Natural killer cell treated with Interleukin-12 subunit alpha and Interleukin-12 subunit beta and Interleukin-15 and Interleukin-18, amount 100 ng/mL, for 72 hours (primary cell): ENCODE measurements around the gene TMEM170A. TPM values are rescaled to one million over a fixed set of nuclear protein-coding genes. Genes with fewer than 3 reads are reported as not detected.
A peak's percentile ranks its signal among the peaks of the same experiment; 100 is the strongest.
"Not testable (repeated sequence)": the region's sequence is repeated elsewhere in the genome, so short reads cannot be mapped to it uniquely, and the experiment has no call there.

Experiments used
- ATAC-seq, 2 donors: fragments of 150-1000 bp; cut with Tn5 transposase in 1 of 2; sonication (Bioruptor Pico), chemical (Tn5 transposase) in 1 of 2; 2 replicates each; pipeline ENCODE4 v1.10.0; 2021
- DNase-seq: peaks from one replicate; pipeline ENCODE4 v3.0.0; 2022; ENCODE audit warnings: low spot score
- H3K27ac Mint-ChIP-seq, 2 donors: 1 replicate in 1 of 2; 2 replicates in 1 of 2; pipeline ENCODE4 v1.8.0; 2022; ENCODE audit warnings: mixed read lengths in 2 of 2, mild to moderate bottlenecking in 1 of 2, moderate library complexity in 1 of 2
- H3K27me3 Mint-ChIP-seq, 2 donors: 1 replicate in 1 of 2; 2 replicates in 1 of 2; pipeline ENCODE4 v1.8.0; 2022; ENCODE audit warnings: mixed read lengths in 2 of 2
- H3K36me3 Mint-ChIP-seq: one replicate; pipeline ENCODE4 v1.8.0; 2022; ENCODE audit warnings: mixed read lengths
- H3K4me1 Mint-ChIP-seq, 2 donors: 1 replicate in 1 of 2; 2 replicates in 1 of 2; pipeline ENCODE4 v1.8.0; 2022; ENCODE audit warnings: low read depth in 2 of 2, mixed read lengths in 2 of 2, mild to moderate bottlenecking in 1 of 2
- H3K4me3 Mint-ChIP-seq: one replicate; pipeline ENCODE4 v1.8.0; 2022; ENCODE audit warnings: mixed read lengths
- H3K9me3 Mint-ChIP-seq: 2 replicates; pipeline ENCODE4 v1.8.0; 2022; ENCODE audit warnings: mixed read lengths
- total RNA-seq, 2 donors: library from RNA; stranded (reverse); gene quantifications; one replicate each; pipeline ENCODE4 v1.2.3, GENCODE V29; 2022

Gene TMEM170A, protein sequence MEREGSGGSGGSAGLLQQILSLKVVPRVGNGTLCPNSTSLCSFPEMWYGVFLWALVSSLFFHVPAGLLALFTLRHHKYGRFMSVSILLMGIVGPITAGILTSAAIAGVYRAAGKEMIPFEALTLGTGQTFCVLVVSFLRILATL
- 10 to 100 TPM; 38.3 to 48.4 TPM for total RNA-seq

DNA sequence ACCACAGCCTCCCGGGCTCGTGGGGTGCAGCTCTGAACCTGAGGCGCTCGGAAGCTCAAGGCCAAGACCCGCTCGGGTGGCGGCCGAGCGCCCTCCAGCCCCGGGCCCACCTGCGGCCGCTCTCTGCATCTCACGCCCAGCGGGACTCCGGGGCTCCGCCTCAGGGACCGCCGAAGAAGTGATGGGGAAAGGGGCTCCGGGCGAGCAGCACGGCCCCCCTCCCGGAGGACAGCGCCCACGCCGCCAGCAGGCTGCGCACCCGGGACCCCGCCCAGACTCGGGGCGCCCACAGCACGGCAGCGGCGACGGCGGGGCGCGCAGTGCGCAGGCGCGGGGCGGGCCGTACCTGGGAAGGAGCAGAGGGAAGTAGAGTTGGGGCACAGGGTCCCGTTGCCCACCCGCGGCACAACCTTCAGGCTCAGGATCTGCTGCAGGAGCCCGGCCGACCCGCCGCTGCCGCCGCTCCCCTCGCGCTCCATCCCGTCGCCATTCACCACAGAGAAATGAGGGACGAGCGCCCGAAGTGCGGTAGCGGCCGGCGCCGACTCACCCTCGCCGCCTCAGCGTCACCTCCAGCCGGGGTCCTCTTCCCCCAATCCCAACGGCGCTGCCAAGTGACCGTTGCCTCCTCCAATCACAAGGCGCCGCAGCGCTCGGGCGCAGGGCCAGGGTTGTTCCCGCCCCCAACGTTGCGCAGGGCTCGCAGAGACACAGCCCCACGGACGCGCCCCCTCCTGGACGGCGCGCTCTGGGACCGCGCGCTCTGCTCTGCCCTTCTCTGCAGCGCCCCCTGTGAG, at the start of gene TMEM170A:
Gene TMEM170A (minus strand): TSS at position 568 of the 797 bp plus-strand sequence. CDS start 89 bp downstream, at position 479.
- peak; percentile 97 to 98 for ATAC-seq
- peak within 1 kb of the TSS; percentile 84 for H3K4me3 Mint-ChIP-seq
- H3K9me3 Mint-ChIP-seq, result no peaks in the 10 kb centered on the region
- peaks cover 33 to 43% of the 10 kb centered on the region in 2 donors for H3K4me1 Mint-ChIP-seq
- H3K36me3 Mint-ChIP-seq, result no peaks in the 10 kb centered on the region
- no peaks in the 10 kb centered on the region for H3K27me3 Mint-ChIP-seq
- H3K27ac Mint-ChIP-seq, result peak within 1 kb of the TSS; percentile 74 to 94
- DNase-seq, result peak; percentile 100

DNA sequence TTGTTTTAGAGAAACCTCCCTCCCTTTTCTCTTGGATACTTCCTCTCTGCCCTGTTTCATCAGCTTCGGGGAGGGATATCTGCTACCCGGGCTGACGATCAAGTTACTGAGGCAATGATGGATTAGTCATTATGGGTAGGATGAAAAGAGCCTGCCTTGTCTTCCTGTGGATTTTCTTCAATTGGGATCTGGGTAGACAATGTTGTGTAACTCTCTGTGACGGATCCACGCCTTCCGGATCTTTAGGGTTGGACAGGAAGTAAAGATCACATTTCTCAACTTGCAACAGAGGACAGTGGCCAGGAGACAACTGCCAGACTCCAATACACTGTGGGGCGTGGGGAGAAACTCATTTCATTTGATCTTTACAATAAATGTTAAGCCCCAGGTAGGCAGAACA, 42.1 kb upstream of the TMEM170A start:
- no peaks in the 10 kb centered on the region for H3K4me1 Mint-ChIP-seq
- no peak overlapping the region for H3K27ac Mint-ChIP-seq
- DNase-seq, result no peak
- no peaks in the 10 kb centered on the region for H3K9me3 Mint-ChIP-seq
- peaks cover 7 to 20% of the 10 kb centered on the region in 2 donors for H3K27me3 Mint-ChIP-seq
- no peak for ATAC-seq
- H3K36me3 Mint-ChIP-seq, result no peaks in the 10 kb centered on the region
- H3K4me3 Mint-ChIP-seq, result no peak overlapping the region

DNA sequence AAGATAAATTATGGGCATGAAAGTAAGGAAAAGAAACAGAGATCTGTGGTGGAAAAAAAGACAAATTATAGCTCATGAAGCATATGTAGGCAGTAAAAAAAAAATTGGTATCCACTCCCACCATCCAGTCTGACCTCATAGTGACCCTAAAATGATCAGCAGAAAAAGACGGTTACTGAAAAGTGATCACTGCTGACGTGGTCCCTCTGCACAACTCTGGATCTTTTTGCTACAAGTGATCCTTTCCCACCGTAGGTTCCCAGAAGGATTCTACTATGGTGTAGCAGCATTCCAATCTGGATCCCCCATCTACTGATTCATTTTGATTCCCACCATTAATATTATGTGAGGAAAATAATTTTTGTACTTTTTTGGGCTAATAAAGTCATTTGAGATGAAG, 41.6 kb upstream of the TMEM170A start:
- H3K4me1 Mint-ChIP-seq, result no peaks in the 10 kb centered on the region
- DNase-seq (no peak), ATAC-seq (no peak)
- H3K27me3 Mint-ChIP-seq, result peaks cover 7 to 20% of the 10 kb centered on the region in 2 donors
- H3K27ac Mint-ChIP-seq, result no peak overlapping the region
- no peaks in the 10 kb centered on the region for H3K9me3 Mint-ChIP-seq
- no peaks in the 10 kb centered on the region for H3K36me3 Mint-ChIP-seq
- H3K4me3 Mint-ChIP-seq, result no peak overlapping the region

DNA sequence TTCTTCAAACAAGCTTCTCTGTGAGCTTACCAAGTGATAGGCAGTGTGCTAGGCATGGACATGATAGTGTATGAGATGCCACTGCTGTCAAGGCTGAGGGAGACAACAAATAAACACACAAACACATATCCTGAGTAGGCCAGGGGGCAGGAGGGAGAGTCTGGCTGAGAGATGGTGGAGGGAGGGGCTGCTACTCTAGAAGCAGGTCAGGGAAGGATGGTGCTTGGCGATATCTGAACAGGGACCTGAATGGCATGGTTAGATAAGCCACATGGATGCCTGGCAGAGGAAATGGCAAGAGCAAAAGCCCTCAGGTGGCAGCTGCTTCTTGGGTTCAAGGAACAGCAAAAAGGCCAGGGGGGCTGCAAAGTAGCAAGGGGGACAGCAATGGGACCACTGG, 39.3 kb upstream of the TMEM170A start:
- Mint-ChIP-seq H3K4me3 (no peak overlapping the region), H3K9me3 (no peaks in the 10 kb centered on the region), H3K27me3 (peaks cover 6 to 20% of the 10 kb centered on the region in 2 donors), H3K36me3 (no peaks in the 10 kb centered on the region), H3K27ac (no peak overlapping the region), H3K4me1 (no peaks in the 10 kb centered on the region)
- peak; percentile 15 for DNase-seq
- no peak for ATAC-seq

- Mint-ChIP-seq H3K4me3 (no peak overlapping the region), H3K27ac (no peak overlapping the region), H3K27me3 (peaks cover 3 to 20% of the 10 kb centered on the region in 2 donors), H3K4me1 (no peaks in the 10 kb centered on the region), H3K9me3 (no peaks in the 10 kb centered on the region), H3K36me3 (no peaks in the 10 kb centered on the region)
- no peak for ATAC-seq
- DNase-seq, result peak; percentile 3
Observed at GRCh38 chr16:75502916-75503605, 38.6 kb upstream of the TMEM170A start.

GRCh38 chr16:75501820-75502219, 37.3 kb upstream of the TMEM170A start:
- DNase-seq, H3K9me3 Mint-ChIP-seq, ATAC-seq, H3K27ac Mint-ChIP-seq, H3K36me3 Mint-ChIP-seq, H3K4me3 Mint-ChIP-seq, H3K4me1 Mint-ChIP-seq: not testable (repeated sequence)
- H3K27me3 Mint-ChIP-seq, result peaks cover 3 to 19% of the 10 kb centered on the region in 2 donors

DNA sequence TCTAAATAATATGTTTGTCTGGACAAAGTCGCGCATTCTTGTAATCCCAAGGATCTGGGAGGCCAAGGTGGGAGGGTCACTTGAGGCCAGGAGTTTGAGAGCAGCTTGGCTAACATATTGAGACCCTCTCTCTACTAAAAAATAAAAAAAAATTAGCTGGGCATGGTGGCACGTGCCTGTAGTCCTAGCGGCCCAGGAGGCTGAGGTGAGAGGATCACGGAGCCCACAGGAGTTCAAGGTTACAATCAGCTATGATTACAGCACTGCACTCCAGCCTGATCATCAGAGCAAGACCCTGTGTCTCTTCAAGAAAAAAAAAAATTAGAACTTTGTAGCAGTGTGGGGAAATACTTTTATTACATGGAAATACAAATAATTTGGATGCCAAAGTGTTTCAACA, 36.9 kb upstream of the TMEM170A start:
- H3K4me3 Mint-ChIP-seq, result no peak overlapping the region
- H3K27ac Mint-ChIP-seq, result no peak overlapping the region
- no peak for ATAC-seq
- no peaks in the 10 kb centered on the region for H3K4me1 Mint-ChIP-seq
- DNase-seq, result no peak
- no peaks in the 10 kb centered on the region for H3K36me3 Mint-ChIP-seq
- peaks cover 0 to 15% of the 10 kb centered on the region in 2 donors for H3K27me3 Mint-ChIP-seq
- H3K9me3 Mint-ChIP-seq, result no peaks in the 10 kb centered on the region

DNA sequence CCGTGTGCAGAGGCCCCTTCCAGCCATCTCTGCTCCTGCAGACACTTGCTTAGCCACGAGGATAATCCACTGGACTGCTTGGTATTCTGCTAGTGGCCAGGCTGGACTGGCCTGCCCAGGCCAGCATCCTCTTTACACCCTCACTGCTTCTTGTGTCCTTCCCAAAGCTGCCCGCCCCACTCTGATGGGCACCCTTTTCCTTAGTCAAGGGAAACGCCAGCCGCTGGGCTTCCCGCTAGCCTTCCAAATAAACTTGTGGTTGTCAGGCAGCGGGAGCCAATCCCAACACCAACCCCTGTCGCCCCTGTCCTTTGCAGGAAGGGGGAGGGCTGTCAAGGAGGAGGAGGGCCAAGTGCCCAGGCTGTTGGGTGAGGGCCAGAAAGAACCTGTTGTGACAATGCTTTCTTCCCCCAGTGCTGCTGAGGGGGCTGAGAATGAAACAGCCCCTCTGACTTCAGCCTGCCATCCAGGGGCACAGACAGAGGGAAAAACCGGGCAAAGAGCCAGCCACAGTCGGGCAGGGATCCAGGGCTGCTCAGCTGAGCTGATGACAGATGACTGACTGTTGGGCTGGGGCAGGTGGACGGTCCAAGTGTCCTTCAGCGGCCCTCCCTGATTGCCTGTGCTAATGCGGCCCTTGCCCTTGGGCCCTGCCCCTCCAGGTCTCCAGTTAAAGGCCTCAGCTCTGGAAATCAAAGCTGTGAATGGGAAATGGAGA, 34.3 kb upstream of the TMEM170A start:
- not testable (repeated sequence) for H3K4me3 Mint-ChIP-seq, H3K4me1 Mint-ChIP-seq, H3K27me3 Mint-ChIP-seq, H3K27ac Mint-ChIP-seq, H3K36me3 Mint-ChIP-seq, ATAC-seq, H3K9me3 Mint-ChIP-seq
- peak; percentile 32 for DNase-seq

- DNase-seq (no peak), ATAC-seq (no peak)
- no peak overlapping the region for H3K27ac Mint-ChIP-seq
- no peaks in the 10 kb centered on the region for H3K36me3 Mint-ChIP-seq
- peaks cover 0 to 5% of the 10 kb centered on the region in 2 donors for H3K4me1 Mint-ChIP-seq
- no peaks in the 10 kb centered on the region for H3K9me3 Mint-ChIP-seq
- H3K27me3 Mint-ChIP-seq, result peaks cover 0 to 9% of the 10 kb centered on the region in 2 donors
- H3K4me3 Mint-ChIP-seq, result no peak overlapping the region
Observed at GRCh38 chr16:75497558-75497957, 33.1 kb upstream of the TMEM170A start.

- no peak for DNase-seq
- Mint-ChIP-seq H3K4me1 (peaks cover 0 to 5% of the 10 kb centered on the region in 2 donors), H3K27ac (no peak within 1 kb of the TSS), H3K4me3 (peak within 1 kb of the TSS; percentile 27), H3K27me3 (peaks cover 0 to 9% of the 10 kb centered on the region in 2 donors), H3K9me3 (no peaks in the 10 kb centered on the region), H3K36me3 (no peaks in the 10 kb centered on the region)
- peak; percentile 74 to 82 for ATAC-seq
Observed at GRCh38 chr16:75495076-75495674, 30.7 kb upstream of the TMEM170A start, which contains the start of gene CHST6. CHST6 (minus strand) TSS chr16:75495441; CDS start chr16:75479828, 15,613 bp downstream.

DNA sequence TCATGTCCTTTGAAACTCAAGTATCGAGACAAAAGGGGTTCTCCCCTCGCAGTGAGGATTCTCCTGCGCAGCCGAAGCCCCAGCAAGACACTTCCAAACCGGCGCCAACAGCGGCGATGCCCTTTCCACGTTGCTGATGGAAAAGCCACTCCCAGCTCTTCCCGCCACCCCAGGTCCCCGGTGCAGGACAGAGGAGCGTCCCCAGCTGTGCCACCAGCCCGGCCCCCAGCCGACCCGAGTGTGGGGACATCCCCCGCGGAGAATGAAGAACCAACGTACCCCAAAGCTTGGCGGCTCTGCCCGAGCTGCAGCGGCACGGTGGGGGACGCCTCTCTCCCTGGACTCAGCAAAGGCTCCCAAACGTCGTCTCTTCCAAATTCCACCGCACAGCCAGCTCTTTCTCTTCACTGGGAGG, 30.2 kb upstream of the TMEM170A start:
- peaks cover 0 to 5% of the 10 kb centered on the region in 2 donors for H3K4me1 Mint-ChIP-seq
- H3K27me3 Mint-ChIP-seq, result peaks cover 0 to 9% of the 10 kb centered on the region in 2 donors
- ATAC-seq, result no peak
- no peaks in the 10 kb centered on the region for H3K9me3 Mint-ChIP-seq
- peak overlapping the region; percentile 27 for H3K4me3 Mint-ChIP-seq
- no peak for DNase-seq
- H3K36me3 Mint-ChIP-seq, result no peaks in the 10 kb centered on the region
- no peak overlapping the region for H3K27ac Mint-ChIP-seq

DNA sequence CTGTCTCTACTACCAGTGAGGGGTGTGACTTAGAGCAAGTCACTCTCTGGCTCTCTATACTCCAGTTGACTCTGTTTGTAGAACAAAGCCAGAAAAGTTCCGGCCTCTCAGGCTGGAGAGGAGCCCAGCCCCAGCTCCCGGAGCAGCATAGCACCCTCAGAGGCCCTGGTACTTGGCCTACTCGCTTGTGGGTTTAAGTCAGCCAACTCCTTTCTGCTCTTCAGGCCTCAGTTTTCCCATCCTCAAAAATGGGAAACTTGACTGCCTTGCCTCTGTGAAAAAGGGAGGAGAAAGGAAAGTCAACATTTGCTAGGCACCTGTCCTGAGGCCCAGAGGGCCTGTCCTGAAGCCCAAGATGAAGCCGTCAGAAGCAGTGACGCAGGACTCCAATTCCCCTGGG, 29.7 kb upstream of the TMEM170A start:
- H3K4me3 Mint-ChIP-seq, result no peak overlapping the region
- no peaks in the 10 kb centered on the region for H3K9me3 Mint-ChIP-seq
- H3K27ac Mint-ChIP-seq, result no peak overlapping the region
- peaks cover 0 to 9% of the 10 kb centered on the region in 2 donors for H3K27me3 Mint-ChIP-seq
- H3K36me3 Mint-ChIP-seq, result no peaks in the 10 kb centered on the region
- ATAC-seq (no peak), DNase-seq (no peak)
- H3K4me1 Mint-ChIP-seq, result peaks cover 0 to 5% of the 10 kb centered on the region in 2 donors

DNA sequence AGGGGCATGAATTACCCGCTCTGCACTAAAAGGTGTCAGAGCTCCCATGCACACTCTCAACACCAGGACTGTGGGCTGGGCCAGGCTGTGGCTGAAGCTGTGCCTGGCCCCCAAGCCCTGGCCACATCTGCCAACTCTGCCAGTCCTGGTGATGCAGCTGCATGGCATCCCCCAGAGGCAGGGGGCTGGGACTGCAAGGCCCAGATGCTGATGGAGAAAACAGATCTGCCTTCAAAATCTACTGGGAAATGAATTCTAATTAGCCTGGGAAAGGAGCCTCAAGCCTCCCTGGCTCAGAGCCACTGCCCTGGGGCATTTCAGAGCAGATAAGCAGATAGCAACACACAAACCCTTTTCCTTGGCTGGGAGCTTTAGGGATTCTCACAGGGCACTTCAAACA, 27.4 kb upstream of the TMEM170A start:
- no peak for DNase-seq
- H3K9me3 Mint-ChIP-seq, result no peaks in the 10 kb centered on the region
- no peak overlapping the region for H3K4me3 Mint-ChIP-seq
- peaks cover 0 to 5% of the 10 kb centered on the region in 2 donors for H3K4me1 Mint-ChIP-seq
- ATAC-seq, result no peak
- no peaks in the 10 kb centered on the region for H3K36me3 Mint-ChIP-seq
- H3K27ac Mint-ChIP-seq, result no peak overlapping the region
- peaks cover 9 to 10% of the 10 kb centered on the region in 2 donors for H3K27me3 Mint-ChIP-seq
